Breast epithelium (tissue), 3 donors: Measurements from ENCODE around the gene RBBP8.

Experiments used
- POLR2AphosphoS5 ChIP-seq, 3 donors: sonication (generic); formaldehyde crosslinking; IDR thresholded peaks; one replicate each; pipeline ENCODE4 v1.6.1; 2017; ENCODE audit warnings: antibody characterized with exemption in 3 of 3
- TF ChIP-seq, protein P1 (sequence below), 3 donors: fragments of 450-650 bp; IDR thresholded peaks; one replicate each; pipeline ENCODE4 v1.5.1; 2016 to 2017; ENCODE audit warnings: antibody characterized with exemption in 3 of 3, mild to moderate bottlenecking in 3 of 3, moderate library complexity in 3 of 3

DNA sequence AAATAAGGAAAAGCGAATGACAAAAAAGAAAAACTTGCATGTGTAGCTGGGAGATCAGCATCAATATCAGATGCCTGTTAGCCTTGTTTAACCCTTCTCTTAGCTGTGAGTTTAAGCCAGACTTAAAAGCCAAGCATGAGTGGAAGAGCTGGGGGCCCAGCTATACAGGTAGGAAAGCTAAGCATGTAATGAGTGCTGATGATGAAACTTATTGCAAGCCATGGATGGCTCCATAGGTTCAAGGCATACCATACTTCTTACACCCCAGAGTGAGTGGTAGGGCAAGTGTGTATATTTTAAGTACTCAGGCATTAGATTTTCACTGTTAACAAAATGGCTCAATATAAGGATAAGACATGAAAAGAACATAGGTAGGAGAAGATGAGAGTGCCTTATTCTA lies 28.0 kb downstream of the RBBP8 start:
- TF ChIP-seq, protein P1, sequence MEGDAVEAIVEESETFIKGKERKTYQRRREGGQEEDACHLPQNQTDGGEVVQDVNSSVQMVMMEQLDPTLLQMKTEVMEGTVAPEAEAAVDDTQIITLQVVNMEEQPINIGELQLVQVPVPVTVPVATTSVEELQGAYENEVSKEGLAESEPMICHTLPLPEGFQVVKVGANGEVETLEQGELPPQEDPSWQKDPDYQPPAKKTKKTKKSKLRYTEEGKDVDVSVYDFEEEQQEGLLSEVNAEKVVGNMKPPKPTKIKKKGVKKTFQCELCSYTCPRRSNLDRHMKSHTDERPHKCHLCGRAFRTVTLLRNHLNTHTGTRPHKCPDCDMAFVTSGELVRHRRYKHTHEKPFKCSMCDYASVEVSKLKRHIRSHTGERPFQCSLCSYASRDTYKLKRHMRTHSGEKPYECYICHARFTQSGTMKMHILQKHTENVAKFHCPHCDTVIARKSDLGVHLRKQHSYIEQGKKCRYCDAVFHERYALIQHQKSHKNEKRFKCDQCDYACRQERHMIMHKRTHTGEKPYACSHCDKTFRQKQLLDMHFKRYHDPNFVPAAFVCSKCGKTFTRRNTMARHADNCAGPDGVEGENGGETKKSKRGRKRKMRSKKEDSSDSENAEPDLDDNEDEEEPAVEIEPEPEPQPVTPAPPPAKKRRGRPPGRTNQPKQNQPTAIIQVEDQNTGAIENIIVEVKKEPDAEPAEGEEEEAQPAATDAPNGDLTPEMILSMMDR (IDR thresholded peaks at IDR 0.05) = no peak
- no peak for TF ChIP-seq POLR2AphosphoS5 (IDR thresholded peaks at IDR 0.05)
